ENCODE results near the gene KCNK4. TPM values are rescaled to one million over a fixed set of nuclear protein-coding genes. Genes with fewer than 3 reads are reported as not detected.

The KCNK4 gene
- total RNA-seq, 1 experiment from 2014 or later, result 0.28 TPM

GRCh38 chr11:64296236-64296635 lies 5.1 kb downstream of the KCNK4 start:
- DNase-seq, result no peak
- H3K79me2 ChIP-seq (ENCODE audit: insufficient read depth, low read length), result no peaks in the 10 kb centered on the region
- no peak overlapping the region for H3K14ac ChIP-seq (ENCODE audit: insufficient read depth, low read length)
- H3T11ph ChIP-seq (ENCODE audit: low read length), result no peak overlapping the region
- no peak for TF ChIP-seq CTCF (conservative IDR thresholded peaks at IDR 0.05)
- no peak overlapping the region for H3K4me2 ChIP-seq (ENCODE audit: insufficient read depth, insufficient read length, low read length)
- H3K56ac ChIP-seq (ENCODE audit: insufficient read length, low read depth, low read length), result no peak overlapping the region
- peaks cover 15% of the 10 kb centered on the region for H3K23me2 ChIP-seq (ENCODE audit: insufficient read length, low read depth, low read length, poor library complexity, severe bottlenecking)
- no peak overlapping the region for H3K27ac ChIP-seq (ENCODE audit: insufficient read length, low read depth, low read length)
- no peak overlapping the region for H2BK120ac ChIP-seq (ENCODE audit: low read depth, low read length, poor library complexity, severe bottlenecking)
- H3K79me1 ChIP-seq (ENCODE audit: insufficient read depth, low read depth, low read length, poor library complexity, severe bottlenecking), result no peaks in the 10 kb centered on the region
- no peak overlapping the region for H2BK15ac ChIP-seq (ENCODE audit: low read depth, low read length)
- H4K5ac ChIP-seq (ENCODE audit: insufficient read length, low read depth, low read length), result no peak overlapping the region
- H3K9me3 ChIP-seq (ENCODE audit: control insufficient read depth, low read depth, low read length), result no peaks in the 10 kb centered on the region
- no peak overlapping the region for H3K18ac ChIP-seq (ENCODE audit: insufficient read length, low read depth, low read length)
- H3K4ac ChIP-seq (ENCODE audit: low read depth, low read length), result no peak overlapping the region
- H3K9me3 Mint-ChIP-seq, result peaks cover 0 to 3% of the 10 kb centered on the region in 2 experiments; a peak in 2 of 5 replicates
- H3K4me3 Mint-ChIP-seq, result peak overlapping the region in 1 of 2 experiments; percentile 50; a peak in 2 of 5 replicates
- H4K20me1 ChIP-seq (ENCODE audit: control insufficient read depth, insufficient read depth, insufficient read length), result no peaks in the 10 kb centered on the region
- no peak overlapping the region for H4K8ac ChIP-seq (replicated peaks; ENCODE audit: insufficient read length, low read depth, low read length)
- no peak overlapping the region for H4K91ac ChIP-seq (ENCODE audit: insufficient read length, low read depth, low read length)
- no peak overlapping the region for H2BK20ac ChIP-seq (ENCODE audit: low read depth, low read length, poor library complexity, severe bottlenecking)
- no peak overlapping the region for H3K9ac ChIP-seq (ENCODE audit: extremely low read depth, insufficient read length, low read length)
- H2BK5ac ChIP-seq (ENCODE audit: insufficient read length, low read length), result no peak overlapping the region
- no peak overlapping the region for H3K27ac Mint-ChIP-seq
- H2AFZ ChIP-seq (ENCODE audit: low read length), result no peak overlapping the region
- H3K36me3 Mint-ChIP-seq (ENCODE audit: insufficient read depth in 1 of 3, low read depth in 3 of 3), result no peaks in the 10 kb centered on the region; a peak in 1 of 7 replicates
- no CpG with 5 or more reads among the region's 1 CpG for WGBS (ENCODE audit: extremely low coverage, insufficient read length, low lambda C conversion rate)
- peaks cover 93% of the 10 kb centered on the region for H3K27me3 Mint-ChIP-seq (ENCODE audit: low read depth)
- H3K4me1 Mint-ChIP-seq, result peaks cover 8 to 25% of the 10 kb centered on the region in 2 experiments; a peak in 3 of 4 replicates
- H2BK12ac ChIP-seq (ENCODE audit: insufficient read length, low read depth, low read length), result no peak overlapping the region
- H3K4me1 ChIP-seq (ENCODE audit: insufficient read depth, low read length), result no peaks in the 10 kb centered on the region
- H3K23ac ChIP-seq (ENCODE audit: insufficient read length, low read depth, low read length), result no peak overlapping the region
- H2AK5ac ChIP-seq (ENCODE audit: insufficient read length, low read length), result no peak overlapping the region
- H3K27me3 ChIP-seq (ENCODE audit: insufficient read depth, low read length), result peaks cover 88% of the 10 kb centered on the region

Data from H9 (cell line).